Epithelial cell of proximal tubule (primary cell): ENCODE data around the gene RBM3. TPM values are rescaled to one million over a fixed set of nuclear protein-coding genes. Genes with fewer than 3 reads are reported as not detected.
"Not testable (repeated sequence)": the region's sequence is repeated elsewhere in the genome, so short reads cannot be mapped to it uniquely, and the experiment has no call there.

Experiments used
- DNase-seq: peaks from one replicate; pipeline ENCODE4 v3.0.0-alpha.2; 2011; ENCODE audit warnings: low read depth
- H3K4me3 ChIP-seq: 2 replicates; pipeline ENCODE4 v1.5.1; 2011; ENCODE audit warnings: low read depth, mild to moderate bottlenecking, low read length
- CTCF ChIP-seq: conservative IDR thresholded peaks from 2 replicates; pipeline ENCODE4 v1.5.1; 2012; ENCODE audit warnings: low read depth, mild to moderate bottlenecking, low read length
- total RNA-seq: library from RNA; depleted of rRNA; stranded (reverse); fragments of >200 nt; gene quantifications from 2 replicates; pipeline ENCODE4 v1.2.3, GENCODE V29; 2015

Gene RBM3
- 179 and 221 TPM in 2 replicates for total RNA-seq

GRCh38 chrX:48574270-48575266, at the start of gene RBM3:
Gene RBM3 (plus strand): TSS chrX:48574484. CDS start chrX:48575181, 697 bp downstream.
- no peak for DNase-seq

GRCh38 chrX:48525853-48526252, 48.4 kb upstream of the RBM3 start:
- DNase-seq, H3K4me3 ChIP-seq: not testable (repeated sequence)

More at GRCh38 chrX:48574270-48575266, at the start of gene RBM3:
- H3K4me3 ChIP-seq = peak within 1 kb of the TSS; percentile 74
- TF ChIP-seq CTCF = peak; percentile 37

- H3K4me3 ChIP-seq = no peak overlapping the region
- no peak for TF ChIP-seq CTCF
- no peak for DNase-seq
Observed at GRCh38 chrX:48530736-48531135, 43.5 kb upstream of the RBM3 start.

- no peak for TF ChIP-seq CTCF
- no peak overlapping the region for H3K4me3 ChIP-seq
- DNase-seq = no peak
Observed at GRCh38 chrX:48531358-48531959, 42.8 kb upstream of the RBM3 start.

- no peak for TF ChIP-seq CTCF
- H3K4me3 ChIP-seq = no peak overlapping the region
- DNase-seq = no peak
Observed at GRCh38 chrX:48532161-48532560, 42.1 kb upstream of the RBM3 start.

- H3K4me3 ChIP-seq = no peak overlapping the region
- no peak for TF ChIP-seq CTCF
- no peak for DNase-seq
Observed at GRCh38 chrX:48533165-48533564, 41.1 kb upstream of the RBM3 start.

GRCh38 chrX:48538641-48539344, 35.5 kb upstream of the RBM3 start:
- H3K4me3 ChIP-seq = peak overlapping the region; percentile 75
- TF ChIP-seq CTCF = no peak
- DNase-seq = no peak
